GM21381 (cell line): ENCODE measurements around the gene ENPP6.
"Not testable (repeated sequence)": the region's sequence is repeated elsewhere in the genome, so short reads cannot be mapped to it uniquely, and the experiment has no call there.

ENCODE experiments used
- ATAC-seq: cut with Tn5 transposase; IDR thresholded peaks from one replicate; pipeline ENCODE4 v1.9.1; 2021; ENCODE audit warnings: mild to moderate bottlenecking, moderate library complexity; ENCODE audit not compliant: unreplicated experiment

ENPP6 gene

DNA sequence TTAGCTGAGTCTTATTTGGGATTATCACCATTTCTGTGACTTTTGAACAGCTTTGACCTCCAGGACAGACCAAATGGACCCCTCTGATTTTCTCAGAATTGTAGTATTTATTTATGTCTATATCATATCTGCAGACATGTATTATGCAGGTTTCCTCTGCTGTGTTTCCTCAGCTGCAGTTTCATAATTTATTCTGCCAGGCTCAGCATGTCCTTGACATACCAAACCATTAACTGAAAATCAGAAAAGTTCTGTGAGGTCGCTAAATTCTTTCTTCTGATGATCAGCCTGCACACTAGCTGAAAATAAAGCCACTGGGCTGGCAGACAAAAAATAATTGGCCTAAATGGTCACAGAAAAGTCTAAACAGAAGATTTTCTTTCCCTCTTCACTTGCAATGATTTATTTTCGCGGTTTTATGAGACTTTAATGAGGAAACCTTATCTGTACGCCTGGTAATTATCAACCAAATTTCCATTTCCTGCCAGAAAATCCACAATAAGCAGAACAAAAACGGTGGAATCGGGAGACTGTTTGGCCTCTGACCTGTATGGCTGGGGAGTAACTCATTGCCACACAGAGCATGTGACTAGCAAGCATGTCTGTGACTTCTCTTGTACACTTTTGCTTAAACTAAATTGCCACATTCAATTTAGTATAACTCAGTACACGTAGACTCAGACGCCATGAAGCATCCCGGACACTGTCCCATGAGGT, 150.9 kb downstream of the ENPP6 start:
- ATAC-seq, result no peak

DNA sequence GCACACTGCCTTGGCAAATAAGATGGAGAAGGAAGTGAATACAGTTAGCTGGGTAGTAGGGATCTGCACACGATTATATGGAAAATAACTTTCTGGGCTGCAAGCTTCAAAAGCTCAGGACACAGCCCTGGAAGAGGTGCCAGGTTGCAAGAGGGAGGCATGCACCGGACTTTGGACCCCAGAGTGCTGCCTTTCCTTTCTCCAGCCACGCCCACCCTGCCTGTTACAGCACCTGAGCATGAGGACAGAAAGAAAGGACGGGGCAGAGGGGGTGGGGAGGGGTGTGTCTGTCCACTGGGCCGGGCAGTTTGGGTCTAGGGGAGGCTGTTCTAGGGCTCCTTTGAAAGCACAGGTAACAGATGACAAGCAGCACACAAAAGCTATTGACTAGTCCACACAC, 152.8 kb downstream of the ENPP6 start:
- no peak for ATAC-seq

DNA sequence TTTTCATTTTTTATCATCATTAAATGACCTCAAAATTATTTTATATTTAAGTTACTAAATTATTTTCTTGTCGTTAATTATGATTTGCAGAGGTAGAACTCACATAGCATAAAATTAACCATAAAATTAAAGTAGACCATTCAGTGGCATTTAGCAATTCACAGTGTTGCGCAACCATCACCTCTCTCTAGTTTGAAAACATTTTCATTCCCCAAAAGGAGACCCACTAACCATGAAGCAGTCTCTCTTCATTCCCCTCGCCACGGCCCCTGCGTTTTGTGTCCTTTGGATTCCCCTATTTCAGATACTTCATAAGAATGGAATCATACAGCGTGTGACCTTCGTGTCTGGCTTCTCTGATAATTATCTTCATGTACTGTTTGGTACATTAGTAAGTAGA, 154.9 kb downstream of the ENPP6 start:
- ATAC-seq, result no peak

DNA sequence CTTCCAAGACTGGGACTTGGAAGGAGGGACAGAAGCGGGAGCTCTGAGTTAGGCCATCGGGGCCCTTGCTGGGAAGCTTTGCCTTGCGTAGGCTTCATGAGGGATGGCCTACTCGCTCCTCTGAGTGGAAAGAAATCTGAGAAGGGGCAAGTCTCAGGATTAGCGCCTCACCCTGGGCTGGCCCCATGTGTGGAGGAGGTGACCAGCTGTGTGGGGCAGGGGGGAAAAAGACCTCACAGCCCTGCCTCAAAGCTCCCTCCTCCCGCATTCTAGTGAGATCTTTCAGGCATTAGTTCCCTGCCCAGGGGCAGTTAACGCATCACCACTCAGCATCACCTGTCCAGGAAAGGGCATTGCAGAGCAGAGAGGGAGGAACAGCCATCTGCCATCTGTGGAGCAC, 156.1 kb downstream of the ENPP6 start:
- no peak for ATAC-seq

DNA sequence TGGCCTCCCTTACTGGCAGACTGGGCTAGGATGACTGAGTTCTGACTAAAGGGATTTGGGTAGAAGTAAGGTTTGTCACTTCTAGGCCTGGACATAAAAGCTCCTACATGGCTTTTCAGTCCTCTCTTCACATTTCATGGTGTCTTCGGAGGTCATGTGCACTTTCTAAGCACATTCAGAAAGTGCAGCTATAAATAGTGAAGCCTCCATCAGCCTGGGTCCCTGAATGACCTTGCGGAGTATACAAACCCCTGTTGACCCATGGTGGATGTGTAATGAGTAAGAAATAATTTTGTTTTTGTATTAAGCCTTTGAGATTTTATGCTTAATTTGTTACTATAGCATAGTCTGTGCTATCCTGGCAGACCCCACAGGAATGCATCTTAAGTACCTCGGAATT, 158.6 kb downstream of the ENPP6 start:
- ATAC-seq, result no peak

DNA sequence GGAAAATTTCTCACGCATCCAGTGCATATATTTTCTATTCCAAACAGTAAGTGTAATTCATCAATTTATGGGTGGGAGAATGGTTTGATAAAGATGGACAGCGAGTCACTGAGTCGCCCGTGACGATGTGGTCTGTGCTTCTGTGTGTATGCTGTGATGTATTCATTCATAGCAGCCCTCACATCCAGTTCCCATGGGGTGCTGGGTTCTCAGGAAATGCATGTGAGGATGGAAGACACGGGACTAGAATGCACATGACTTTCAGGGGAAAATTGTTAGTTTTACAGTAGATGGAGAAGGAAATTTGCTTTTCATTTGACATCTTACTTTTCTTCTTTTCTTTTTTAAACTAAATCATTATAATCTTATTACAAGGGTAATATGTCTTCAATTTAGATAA, 159.6 kb downstream of the ENPP6 start:
- ATAC-seq, result no peak

DNA sequence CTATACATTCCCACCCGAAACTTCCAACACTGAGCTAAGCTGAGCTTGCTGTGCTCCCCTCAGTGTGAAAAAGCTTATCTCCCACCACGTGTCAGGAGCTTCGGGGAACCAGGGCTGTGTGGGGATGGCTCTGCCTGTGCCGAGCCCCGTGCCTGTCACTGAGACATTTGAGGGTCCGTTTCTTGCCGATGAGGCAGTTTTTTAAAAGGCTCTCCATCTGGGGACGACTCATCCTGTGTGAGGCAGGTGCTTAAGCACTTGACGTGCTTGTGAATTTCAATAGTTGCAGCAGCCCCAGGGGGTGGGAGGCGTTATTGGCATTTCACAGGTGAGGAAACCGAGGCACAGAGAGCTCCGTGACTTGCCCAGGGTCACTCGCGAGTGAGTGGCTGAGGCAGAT, 160.8 kb downstream of the ENPP6 start:
- ATAC-seq, result no peak

DNA sequence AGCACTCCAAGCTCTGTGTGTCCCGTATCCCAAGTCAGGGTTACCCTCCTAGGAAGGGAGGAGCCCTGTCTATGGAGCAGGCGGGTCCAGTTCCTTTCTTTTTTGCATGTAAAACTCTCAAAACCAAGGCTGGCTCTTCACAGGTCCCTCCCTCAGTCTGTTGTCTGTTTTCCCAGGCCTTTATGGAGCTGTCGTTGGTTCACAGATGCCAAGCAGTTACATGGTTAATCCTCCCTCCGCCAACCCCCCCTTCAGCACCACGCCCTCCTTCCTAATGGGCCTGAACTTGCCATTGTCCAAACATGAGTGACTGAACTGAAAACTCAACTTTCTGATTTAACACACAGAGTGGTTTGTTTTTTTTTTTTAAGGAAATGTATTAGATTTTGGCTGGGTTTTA, 164.2 kb downstream of the ENPP6 start:
- no peak for ATAC-seq

DNA sequence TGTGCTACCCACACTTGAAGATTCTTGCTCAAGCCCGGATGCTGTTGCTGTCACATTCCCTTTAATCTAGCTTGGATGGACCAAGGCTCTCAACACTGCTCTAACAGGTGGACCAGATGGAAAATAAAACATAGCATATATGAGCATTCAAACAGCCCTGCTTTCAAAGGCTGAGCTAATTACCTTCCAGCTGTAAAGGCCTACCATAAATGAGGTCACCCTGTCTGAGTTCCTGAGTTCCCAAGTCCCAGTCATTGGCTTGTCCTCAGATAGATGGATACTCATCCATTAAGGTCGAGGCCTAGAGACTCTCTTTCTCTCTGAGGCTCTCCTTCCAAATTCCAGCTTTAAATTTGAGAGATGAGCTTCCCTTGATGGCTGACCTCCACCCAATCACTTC, 165.1 kb downstream of the ENPP6 start:
- no peak for ATAC-seq

DNA sequence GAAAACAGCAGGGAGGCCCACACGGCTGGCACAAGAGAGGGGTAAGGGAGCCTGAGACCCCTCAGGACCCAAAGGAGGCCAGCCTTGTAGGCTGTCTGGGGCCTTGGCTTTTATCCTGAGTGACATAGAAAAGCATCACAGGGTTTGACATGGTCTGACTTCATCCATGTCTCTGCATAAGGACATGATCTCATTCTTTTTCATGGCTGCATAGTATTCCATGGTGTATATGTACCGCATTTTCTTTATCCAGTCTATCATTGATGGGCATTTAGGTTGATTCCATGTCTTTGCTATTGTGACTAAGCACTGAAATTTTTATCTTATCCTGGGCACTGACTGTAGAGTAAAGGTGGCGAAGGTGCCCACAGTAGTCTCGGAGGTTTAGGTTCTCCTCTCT, 166.4 kb downstream of the ENPP6 start:
- ATAC-seq, result not testable (repeated sequence)

DNA sequence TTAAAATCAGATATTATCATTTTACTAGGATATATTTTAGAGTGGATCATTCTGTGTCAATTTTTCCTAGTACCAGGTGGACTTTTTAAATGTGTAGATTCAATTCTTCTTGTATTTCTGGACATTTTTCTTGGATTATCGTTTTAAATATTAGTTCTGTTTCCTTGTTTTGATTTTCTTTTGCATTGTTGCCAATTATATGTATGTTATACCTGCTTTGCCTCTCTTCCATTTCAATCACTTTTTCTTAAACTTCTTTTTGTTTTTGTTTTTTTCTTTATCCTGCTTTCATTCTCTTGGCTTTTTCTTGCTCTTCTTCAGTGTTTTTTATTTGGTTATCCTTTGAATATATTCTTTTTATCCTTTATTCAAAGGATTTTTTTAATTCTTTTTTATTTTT, 171.5 kb downstream of the ENPP6 start:
- no peak for ATAC-seq

DNA sequence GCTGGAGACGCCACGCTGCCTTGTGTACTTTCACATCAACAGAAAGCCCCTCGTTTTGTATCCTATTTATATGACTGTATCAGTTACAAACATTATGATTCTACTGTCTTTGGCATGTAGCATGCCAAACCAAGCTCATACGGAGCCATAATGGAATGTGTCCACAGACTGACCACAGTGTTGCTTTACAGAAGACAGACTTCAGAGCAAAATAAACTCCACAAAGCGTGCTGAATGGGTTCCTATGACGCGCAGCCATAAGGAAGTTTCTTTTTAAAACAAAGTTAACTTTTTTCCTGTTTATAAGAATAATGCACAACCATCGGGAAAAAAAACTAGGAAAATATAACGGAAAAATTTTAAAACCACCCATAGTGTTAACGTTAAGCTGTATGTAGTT, 176.5 kb downstream of the ENPP6 start:
- no peak for ATAC-seq

DNA sequence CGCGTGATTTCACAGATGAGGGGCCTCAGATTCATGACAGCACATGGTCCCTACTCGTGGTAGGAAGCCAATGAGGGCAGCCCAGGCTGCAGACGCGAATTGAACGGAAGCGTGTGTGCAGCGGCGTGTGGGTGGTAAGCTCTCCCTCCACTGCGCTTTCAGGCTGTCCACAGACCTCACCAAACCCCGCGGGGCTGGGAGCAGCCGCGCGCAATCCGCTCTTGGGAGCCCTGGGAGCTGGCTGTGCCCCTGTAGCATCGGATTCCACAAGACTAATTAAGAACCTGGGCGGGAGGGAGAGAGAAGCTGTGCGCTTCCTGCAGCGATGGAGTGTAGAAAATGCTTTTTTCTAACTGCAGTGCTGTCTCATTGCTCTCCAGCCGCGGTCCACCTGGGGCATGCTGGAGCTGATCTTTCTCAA, 177.7 kb downstream of the ENPP6 start:
- ATAC-seq, result no peak
